Neural crest cell (in vitro differentiated cells): ENCODE data around the gene DGKH. TPM values are rescaled to one million over a fixed set of nuclear protein-coding genes. Genes with fewer than 3 reads are reported as not detected.

Source experiments
- DNase-seq: peaks from one replicate; pipeline ENCODE4 v3.0.0; 2021; ENCODE audit warnings: low read depth, mixed read lengths, low spot score
- H3K27ac Mint-ChIP-seq: one replicate; pipeline ENCODE4 v1.8.0; 2021; ENCODE audit warnings: mild to moderate bottlenecking, mixed read lengths; ENCODE audit not compliant: unreplicated experiment
- H3K27me3 Mint-ChIP-seq: 2 replicates; pipeline ENCODE4 v1.8.0; 2021; ENCODE audit warnings: low read depth, mild to moderate bottlenecking, mixed read lengths
- H3K36me3 Mint-ChIP-seq: 2 replicates; pipeline ENCODE4 v1.8.0; 2021; ENCODE audit warnings: low read depth, mild to moderate bottlenecking, mixed read lengths
- H3K4me1 Mint-ChIP-seq: 2 replicates; pipeline ENCODE4 v1.8.0; 2021; ENCODE audit warnings: mixed read lengths
- H3K4me3 Mint-ChIP-seq: one replicate; pipeline ENCODE4 v1.8.0; 2021; ENCODE audit warnings: mild to moderate bottlenecking, mixed read lengths
- H3K9me3 Mint-ChIP-seq: 2 replicates; pipeline ENCODE4 v1.8.0; 2021; ENCODE audit warnings: mixed read lengths
- CTCF ChIP-seq: fragments of 200-600 bp; sonication (generic); conservative IDR thresholded peaks from 2 replicates; pipeline ENCODE4 v1.5.0; 2021; ENCODE audit warnings: antibody characterized with exemption, mild to moderate bottlenecking
- total RNA-seq: library from RNA; stranded (reverse); gene quantifications from 2 replicates; pipeline ENCODE4 v1.2.1, GENCODE V29; 2021

The DGKH gene
- total RNA-seq, 1 donor from 2014 or later, result 12.4 TPM

GRCh38 chr13:42116225-42116624, 67.8 kb downstream of the DGKH start:
- Mint-ChIP-seq H3K4me1 (no peaks in the 10 kb centered on the region), H3K27ac (no peak overlapping the region), H3K36me3 (peaks cover 5% of the 10 kb centered on the region), H3K9me3 (no peaks in the 10 kb centered on the region), H3K4me3 (no peak overlapping the region), H3K27me3 (no peaks in the 10 kb centered on the region)
- TF ChIP-seq CTCF, result no peak
- no peak for DNase-seq

DNA sequence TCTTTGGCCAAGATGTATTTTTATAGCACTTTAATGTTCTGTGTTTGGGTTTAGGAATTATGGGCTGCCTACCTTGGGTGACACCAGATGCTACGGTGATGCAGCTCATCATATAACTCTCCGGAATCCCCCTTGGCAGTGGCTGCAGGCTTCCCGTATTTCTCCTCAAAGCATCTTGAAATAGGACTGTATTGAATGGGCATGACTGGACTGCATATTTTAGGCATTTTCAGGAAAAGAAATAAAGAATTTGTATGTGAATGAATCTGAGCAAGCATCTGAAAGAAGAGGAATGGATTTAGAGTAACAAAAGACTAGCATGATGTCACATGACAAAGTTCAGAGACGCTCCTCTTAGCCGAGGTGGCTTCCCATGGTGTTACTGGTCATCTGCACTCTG, 70.6 kb downstream of the DGKH start:
- no peak for DNase-seq
- Mint-ChIP-seq H3K27ac (no peak overlapping the region), H3K36me3 (peaks cover 11% of the 10 kb centered on the region), H3K4me1 (no peaks in the 10 kb centered on the region), H3K27me3 (no peaks in the 10 kb centered on the region), H3K9me3 (peaks cover 2% of the 10 kb centered on the region), H3K4me3 (no peak overlapping the region)
- no peak for TF ChIP-seq CTCF

GRCh38 chr13:42119875-42120274, 71.4 kb downstream of the DGKH start:
- Mint-ChIP-seq H3K27ac (no peak overlapping the region), H3K36me3 (peaks cover 11% of the 10 kb centered on the region), H3K4me3 (no peak overlapping the region), H3K9me3 (peaks cover 2% of the 10 kb centered on the region), H3K27me3 (no peaks in the 10 kb centered on the region), H3K4me1 (no peaks in the 10 kb centered on the region)
- TF ChIP-seq CTCF, result no peak
- DNase-seq, result no peak

- no peak for TF ChIP-seq CTCF
- H3K9me3 Mint-ChIP-seq, result peaks cover 2% of the 10 kb centered on the region
- H3K36me3 Mint-ChIP-seq, result peaks cover 6% of the 10 kb centered on the region
- no peaks in the 10 kb centered on the region for H3K27me3 Mint-ChIP-seq
- no peak for DNase-seq
- H3K27ac Mint-ChIP-seq, result no peak overlapping the region
- H3K4me1 Mint-ChIP-seq, result no peaks in the 10 kb centered on the region
- no peak overlapping the region for H3K4me3 Mint-ChIP-seq
These were observed 75.2 kb downstream of the DGKH start for GRCh38 chr13:42123600-42123999.

DNA sequence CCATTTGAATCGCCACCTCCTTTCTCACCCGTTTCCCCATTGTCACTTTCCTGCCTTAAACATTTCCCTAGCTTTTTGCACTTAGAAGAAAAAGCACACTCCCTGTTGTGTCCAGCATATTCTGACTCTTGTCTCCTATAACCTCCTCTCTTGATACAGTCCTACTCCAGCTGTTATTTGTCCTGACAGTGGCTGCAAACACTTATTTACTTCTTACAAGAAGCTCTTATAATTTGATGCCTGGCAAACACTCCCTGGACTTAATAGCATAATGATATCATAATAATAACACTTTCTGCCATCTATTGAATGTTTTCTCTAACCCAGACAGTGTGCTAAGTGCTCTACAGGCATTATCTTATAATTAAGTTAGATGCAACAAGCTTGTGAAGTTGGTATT, 76.6 kb downstream of the DGKH start:
- H3K27me3 Mint-ChIP-seq, result no peaks in the 10 kb centered on the region
- TF ChIP-seq CTCF, result no peak
- DNase-seq, result no peak
- peaks cover 5% of the 10 kb centered on the region for H3K36me3 Mint-ChIP-seq
- H3K4me1 Mint-ChIP-seq, result no peaks in the 10 kb centered on the region
- H3K4me3 Mint-ChIP-seq, result no peak overlapping the region
- no peak overlapping the region for H3K27ac Mint-ChIP-seq
- H3K9me3 Mint-ChIP-seq, result peaks cover 2% of the 10 kb centered on the region

DNA sequence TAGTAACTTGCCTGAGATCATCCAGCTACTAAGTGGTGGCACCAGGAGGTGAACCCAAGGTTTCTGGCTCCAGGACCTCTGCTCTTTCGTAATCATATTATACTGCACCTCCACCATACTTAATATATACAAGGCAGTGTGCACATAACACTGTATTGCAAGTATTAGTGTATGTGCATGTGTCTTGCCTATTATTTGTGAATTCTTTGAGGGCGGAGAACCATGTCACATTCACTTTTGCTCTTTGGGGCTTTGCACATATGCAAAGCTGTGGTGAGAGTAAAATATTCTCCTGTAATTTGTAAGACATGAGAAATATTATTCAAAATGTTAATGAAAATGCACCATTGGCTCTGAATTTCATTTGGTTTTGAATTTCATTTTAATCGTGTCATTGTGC, 78.6 kb downstream of the DGKH start:
- H3K4me1 Mint-ChIP-seq, result no peaks in the 10 kb centered on the region
- H3K4me3 Mint-ChIP-seq, result no peak overlapping the region
- H3K9me3 Mint-ChIP-seq, result no peaks in the 10 kb centered on the region
- no peaks in the 10 kb centered on the region for H3K27me3 Mint-ChIP-seq
- H3K36me3 Mint-ChIP-seq, result no peaks in the 10 kb centered on the region
- no peak for DNase-seq
- no peak for TF ChIP-seq CTCF
- H3K27ac Mint-ChIP-seq, result no peak overlapping the region
